Superior temporal gyrus (tissue), 1 donor: ENCODE measurements around the gene TMPRSS7.
"Not testable (repeated sequence)": the region's sequence is repeated elsewhere in the genome, so short reads cannot be mapped to it uniquely, and the experiment has no call there.

Experiments used
- DNase-seq: peaks from one replicate; pipeline ENCODE4 v3.0.0-alpha.2; 2016; ENCODE audit errors: extremely low spot score

The TMPRSS7 gene

GRCh38 chr3:112012205-112012992 is 22.1 kb upstream of the TMPRSS7 start:
- no peak for DNase-seq

- peak; percentile 84 for DNase-seq
These were observed 21.3 kb upstream of the TMPRSS7 start for GRCh38 chr3:112013058-112013783.

GRCh38 chr3:112013784-112014143 is 20.8 kb upstream of the TMPRSS7 start:
- no peak for DNase-seq

- no peak for DNase-seq
These were observed 17.4 kb upstream of the TMPRSS7 start for GRCh38 chr3:112017091-112017490.

DNA sequence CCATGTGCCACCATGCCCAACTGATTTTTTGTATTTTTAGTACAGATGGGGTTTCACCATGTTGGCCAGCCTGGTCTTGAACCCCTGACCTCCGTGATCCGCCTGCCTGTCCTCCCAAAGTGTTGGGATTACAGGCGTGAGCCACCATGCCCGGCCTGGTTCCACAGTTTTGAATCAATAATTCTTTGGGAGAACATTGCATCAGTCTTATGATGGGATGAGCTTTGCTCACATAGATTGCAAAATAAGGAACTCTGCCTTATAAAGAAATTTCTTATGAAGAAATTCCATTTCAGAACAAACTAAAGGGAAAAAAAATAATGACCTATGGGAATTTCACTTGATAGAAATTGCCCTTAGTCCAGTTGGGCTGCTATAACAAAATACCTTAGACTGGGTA is 15.8 kb upstream of the TMPRSS7 start:
- no peak for DNase-seq

DNA sequence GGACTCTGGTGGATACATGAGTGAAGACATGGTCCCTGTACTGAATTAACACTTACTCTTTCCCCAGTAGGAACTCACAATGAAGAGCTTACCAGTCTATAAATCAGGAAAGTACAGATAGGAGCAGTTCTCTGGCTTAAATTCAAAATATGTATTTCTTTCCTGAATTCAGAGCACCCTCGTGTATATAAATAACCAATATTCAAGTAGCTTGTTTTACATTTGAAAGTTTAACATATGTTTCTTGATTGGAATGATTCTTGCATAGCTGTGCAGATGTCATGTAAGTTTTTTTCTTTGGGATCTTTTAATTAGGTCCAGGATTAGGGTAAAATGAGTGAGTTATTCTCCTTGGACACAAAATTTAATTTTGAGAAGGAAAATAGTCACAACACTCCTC is 14.8 kb upstream of the TMPRSS7 start:
- no peak for DNase-seq

DNA sequence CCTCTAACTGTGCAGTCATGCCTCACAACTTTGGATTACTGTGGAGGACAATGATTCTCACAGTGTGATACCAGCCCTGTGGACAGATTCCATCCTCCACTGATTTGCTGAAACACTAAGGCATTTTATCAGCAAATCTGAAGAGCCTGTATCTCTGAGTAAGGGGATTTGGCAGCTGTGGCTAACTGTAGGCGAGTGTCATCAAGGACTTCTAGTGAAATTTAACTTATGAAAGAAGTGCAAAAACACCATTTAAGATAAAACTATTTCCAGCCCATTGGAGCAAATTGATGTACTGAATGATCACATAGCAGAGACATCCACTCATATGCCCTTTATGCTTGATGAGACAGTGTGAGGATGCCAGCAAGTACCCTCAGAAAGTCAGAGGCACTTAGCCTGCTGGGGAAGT is 13.9 kb upstream of the TMPRSS7 start:
- DNase-seq = no peak

GRCh38 chr3:112027142-112027541 is 7.4 kb upstream of the TMPRSS7 start:
- no peak for DNase-seq

DNA sequence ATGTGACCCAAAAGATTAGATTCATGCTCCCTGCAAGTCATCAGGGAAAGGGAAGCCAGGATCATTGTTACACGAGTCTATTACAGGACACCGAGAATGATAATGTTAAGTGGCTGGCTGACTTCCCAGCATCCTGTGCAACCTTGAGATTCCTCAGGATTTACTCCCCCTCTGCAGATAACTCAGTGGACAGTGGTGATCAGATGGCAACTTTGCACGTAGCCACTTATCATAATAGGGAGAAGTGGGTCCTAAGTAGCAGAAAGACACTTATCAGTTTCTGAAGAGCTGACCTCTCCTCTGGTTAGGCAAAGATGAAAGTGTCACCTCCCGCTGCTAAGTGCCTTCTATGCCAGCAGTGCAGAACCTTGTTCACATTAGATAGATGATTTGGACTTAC is 6.7 kb upstream of the TMPRSS7 start:
- DNase-seq = no peak

GRCh38 chr3:112030901-112031300 is 3.6 kb upstream of the TMPRSS7 start:
- DNase-seq = no peak

DNA sequence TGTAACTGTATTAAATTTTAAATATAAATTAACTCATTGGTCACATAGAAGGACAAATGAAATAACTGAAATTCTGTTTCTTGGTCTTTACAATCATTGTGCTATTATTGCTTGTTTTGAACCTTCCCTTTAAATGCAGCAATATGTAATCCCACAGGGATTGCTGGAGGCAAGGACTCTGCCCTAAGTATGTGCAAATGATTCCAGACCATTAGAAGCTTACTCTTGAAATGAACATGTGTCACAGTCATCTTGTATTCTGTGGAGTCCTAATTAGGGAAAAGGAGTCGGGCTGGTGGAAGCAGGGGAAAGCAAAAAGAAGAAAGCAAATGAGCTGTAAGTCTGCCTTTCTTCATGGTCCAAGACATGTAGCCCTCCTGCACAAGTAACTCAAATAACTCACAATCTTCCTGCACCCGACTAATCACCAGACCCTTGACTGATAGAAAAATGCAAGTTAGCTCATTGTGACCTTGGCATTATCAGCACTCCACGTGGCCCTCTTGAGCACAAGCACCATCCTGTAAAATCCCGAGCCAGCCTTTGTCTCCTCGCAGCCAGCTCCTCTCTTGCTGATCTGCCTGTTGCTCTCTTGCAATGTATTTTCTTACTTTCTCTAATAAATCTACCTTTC is 2.3 kb upstream of the TMPRSS7 start:
- DNase-seq = no peak

DNA sequence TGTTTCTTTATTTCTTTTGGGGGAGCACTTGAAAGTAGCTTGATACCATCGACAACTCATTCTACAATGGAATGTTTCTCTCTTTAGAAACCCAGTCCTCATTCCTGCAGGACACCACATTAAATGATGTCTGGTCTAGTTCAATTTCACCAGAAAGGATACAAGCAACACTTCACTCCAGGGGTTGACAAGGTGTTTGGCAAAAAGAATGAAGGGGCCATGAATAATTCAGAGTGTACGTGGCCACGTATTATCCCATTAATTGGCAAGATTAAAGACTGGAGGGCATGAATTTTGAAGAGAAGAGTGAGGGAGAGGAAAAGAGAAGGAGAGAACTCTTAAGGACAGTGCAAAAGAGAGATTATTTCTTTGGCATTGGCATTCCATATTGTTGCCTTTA is 705 bp downstream of the TMPRSS7 start:
- DNase-seq = no peak

- DNase-seq = not testable (repeated sequence)
These were observed 2.7 kb downstream of the TMPRSS7 start for GRCh38 chr3:112037194-112037593.

DNA sequence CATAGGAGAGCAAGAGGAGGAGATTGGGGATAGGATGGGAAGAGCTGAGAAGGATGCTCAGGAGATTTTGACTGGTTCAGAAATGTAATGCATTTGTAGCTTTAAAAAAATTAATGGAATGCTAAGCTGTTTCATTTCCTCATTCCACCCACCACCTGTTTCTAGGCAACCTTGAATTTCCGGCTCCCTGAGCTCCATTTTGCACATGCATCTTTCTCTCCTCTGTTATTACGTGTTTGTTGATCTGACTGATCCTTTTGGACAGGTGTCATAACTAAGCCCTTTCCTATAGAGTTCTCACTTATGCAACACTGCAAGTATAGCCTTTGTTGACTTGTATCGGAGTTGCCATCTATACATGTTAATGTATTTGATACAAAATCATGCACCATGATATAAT is 4.3 kb downstream of the TMPRSS7 start:
- peak; percentile 62 for DNase-seq

GRCh38 chr3:112041321-112041720 is 6.8 kb downstream of the TMPRSS7 start:
- no peak for DNase-seq

GRCh38 chr3:112042842-112043280 is 8.3 kb downstream of the TMPRSS7 start:
- peak; percentile 16 for DNase-seq

GRCh38 chr3:112043621-112044201 is 9.2 kb downstream of the TMPRSS7 start:
- DNase-seq = peak; percentile 88

- no peak for DNase-seq
These were observed 12.1 kb downstream of the TMPRSS7 start for GRCh38 chr3:112046599-112046998.

GRCh38 chr3:112047264-112047663 is 12.7 kb downstream of the TMPRSS7 start:
- DNase-seq = no peak

- no peak for DNase-seq
These were observed 14.4 kb downstream of the TMPRSS7 start for GRCh38 chr3:112048911-112049310.

GRCh38 chr3:112053229-112053628 is 18.7 kb downstream of the TMPRSS7 start:
- no peak for DNase-seq

DNA sequence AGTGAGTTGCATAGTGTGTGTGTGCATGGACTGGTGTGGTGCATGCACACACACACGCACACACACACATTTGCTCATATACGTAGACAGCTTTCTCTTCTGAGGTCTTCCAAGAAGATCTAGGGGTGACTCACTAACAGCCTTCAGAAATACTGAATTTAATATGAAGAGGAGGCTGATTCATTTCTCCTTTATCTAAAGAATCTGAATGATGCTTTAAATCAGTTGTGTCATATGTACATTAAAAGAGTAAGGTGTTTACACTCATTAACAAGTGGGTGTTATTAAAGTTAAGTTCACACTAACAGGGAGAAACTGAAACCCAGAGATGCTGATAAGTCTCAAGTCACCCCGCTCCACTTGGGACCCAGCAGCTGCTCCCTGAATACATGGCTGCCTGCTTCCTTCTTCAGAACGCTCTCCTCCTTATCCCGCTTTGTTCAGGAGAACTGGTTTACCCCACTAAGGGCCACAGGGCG is 22.0 kb downstream of the TMPRSS7 start:
- no peak for DNase-seq
